Measurements from ENCODE around the gene SLC6A8.
"Not testable (repeated sequence)": the region's sequence is repeated elsewhere in the genome, so short reads cannot be mapped to it uniquely, and the experiment has no call there.

SLC6A8 gene

DNA sequence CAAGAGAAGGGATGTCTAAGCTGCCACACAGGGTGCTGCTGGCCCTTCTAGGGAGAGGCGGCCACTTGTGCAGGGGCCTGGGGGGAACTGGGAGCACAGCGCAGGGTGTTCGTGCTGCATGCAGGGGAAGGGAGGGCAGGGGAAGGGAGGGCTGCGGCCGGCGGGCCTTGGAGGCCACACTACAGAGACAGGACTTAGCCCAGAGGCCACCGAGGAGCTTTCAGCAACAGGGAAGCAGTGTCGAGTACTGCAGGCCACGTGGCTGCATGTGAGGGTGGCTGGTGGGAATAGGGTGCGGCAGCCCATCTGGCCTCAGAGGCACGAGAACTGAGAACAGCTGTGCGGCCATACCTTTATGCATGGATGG, 57.3 kb downstream of the SLC6A8 start:
- in situ Hi-C loops (cut with MboI; ENCODE audit: low sequenced_read_pairs) = not testable (repeated sequence)
